Esophagus squamous epithelium (tissue), 4 donors: ENCODE measurements around the gene MTX2.

ENCODE experiments used
- POLR2A ChIP-seq, 4 donors: fragments of 450-650 bp; IDR thresholded peaks; one replicate each; pipeline ENCODE4 v1.6.1; 2017; ENCODE audit warnings: antibody characterized with exemption in 4 of 4, mild to moderate bottlenecking in 4 of 4, moderate library complexity in 3 of 4
- TF ChIP-seq, protein P1 (sequence below), 6 experiments: fragments of 450-650 bp in 4 of 6; fragments of 200-600 bp in 2 of 6; sonication (generic) in 2 of 6; IDR thresholded peaks; one replicate each; pipeline ENCODE4 v1.5.1; 2016 to 2019; ENCODE audit warnings: antibody characterized with exemption in 6 of 6, mild to moderate bottlenecking in 4 of 6, moderate library complexity in 4 of 6

DNA sequence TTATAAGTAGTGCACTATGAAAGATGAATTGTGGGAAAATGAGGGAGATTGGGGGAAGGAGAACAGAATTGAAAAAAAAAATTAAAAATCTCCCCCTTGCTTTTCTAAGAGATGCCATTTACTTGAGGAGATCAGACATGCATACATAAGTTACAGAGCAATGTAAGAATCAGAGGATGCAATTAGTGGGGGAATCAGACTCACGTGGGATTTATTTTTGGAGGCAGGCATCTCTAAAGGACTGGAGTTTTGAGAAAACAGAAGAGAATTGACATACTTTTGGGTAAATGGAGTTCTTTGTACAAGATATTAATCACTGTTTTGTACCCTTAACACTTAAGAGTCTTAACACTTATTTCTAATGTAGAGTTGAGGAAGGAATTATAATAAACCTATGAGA lies 52.7 kb downstream of the MTX2 start:
- TF ChIP-seq, protein P1, sequence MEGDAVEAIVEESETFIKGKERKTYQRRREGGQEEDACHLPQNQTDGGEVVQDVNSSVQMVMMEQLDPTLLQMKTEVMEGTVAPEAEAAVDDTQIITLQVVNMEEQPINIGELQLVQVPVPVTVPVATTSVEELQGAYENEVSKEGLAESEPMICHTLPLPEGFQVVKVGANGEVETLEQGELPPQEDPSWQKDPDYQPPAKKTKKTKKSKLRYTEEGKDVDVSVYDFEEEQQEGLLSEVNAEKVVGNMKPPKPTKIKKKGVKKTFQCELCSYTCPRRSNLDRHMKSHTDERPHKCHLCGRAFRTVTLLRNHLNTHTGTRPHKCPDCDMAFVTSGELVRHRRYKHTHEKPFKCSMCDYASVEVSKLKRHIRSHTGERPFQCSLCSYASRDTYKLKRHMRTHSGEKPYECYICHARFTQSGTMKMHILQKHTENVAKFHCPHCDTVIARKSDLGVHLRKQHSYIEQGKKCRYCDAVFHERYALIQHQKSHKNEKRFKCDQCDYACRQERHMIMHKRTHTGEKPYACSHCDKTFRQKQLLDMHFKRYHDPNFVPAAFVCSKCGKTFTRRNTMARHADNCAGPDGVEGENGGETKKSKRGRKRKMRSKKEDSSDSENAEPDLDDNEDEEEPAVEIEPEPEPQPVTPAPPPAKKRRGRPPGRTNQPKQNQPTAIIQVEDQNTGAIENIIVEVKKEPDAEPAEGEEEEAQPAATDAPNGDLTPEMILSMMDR (IDR thresholded peaks at IDR 0.05), result no peak
- no peak for TF ChIP-seq POLR2A (IDR thresholded peaks at IDR 0.05)
